OCI-LY7 (cell line): ENCODE results near the gene TMEM109. TPM values are rescaled to one million over a fixed set of nuclear protein-coding genes. Genes with fewer than 3 reads are reported as not detected.

Source experiments
- BruUV-seq: library from RNA; stranded (reverse); fragments of 400-500 nt; replicated peaks from 2 replicates; lab custom pipeline; 2021; lab: Mats Ljungman, UMichigan
- CTCF ChIA-PET: fragments of 300-600 bp; sonication (Branson Sonifier 250); formaldehyde crosslinking; loops from one replicate; lab custom pipeline; 2022; ENCODE audit warnings: antibody characterized with exemption; ENCODE audit not compliant: unreplicated experiment; lab: Charles Lee
- POLR2A ChIA-PET: fragments of 300-600 bp; sonication (Branson Sonifier 250); formaldehyde crosslinking; loops from one replicate; lab custom pipeline; 2022; ENCODE audit warnings: antibody characterized with exemption; lab: Charles Lee
- DNase-seq: peaks from one replicate; pipeline ENCODE4 v3.0.0-alpha.2; 2015; ENCODE audit warnings: low spot score
- H2AFZ ChIP-seq: fragments of 200-600 bp; sonication (generic), shearing (Covaris generic); 2 replicates; pipeline ENCODE4 v1.6.1; 2014; ENCODE audit warnings: mild to moderate bottlenecking, antibody characterized with exemption, low read length, moderate library complexity
- H3K27ac ChIP-seq: fragments of 200-600 bp; sonication (generic); 2 replicates; pipeline ENCODE4 v1.5.1; 2014; ENCODE audit warnings: mixed run types, low read depth, mild to moderate bottlenecking, moderate library complexity, low read length, inconsistent platforms; ENCODE audit not compliant: poor library complexity, severe bottlenecking
- H3K36me3 ChIP-seq: fragments of 200-600 bp; sonication (generic); 2 replicates; pipeline ENCODE4 v1.6.1; 2014; ENCODE audit warnings: mild to moderate bottlenecking, antibody characterized with exemption, low read length, moderate library complexity, mixed read lengths; ENCODE audit not compliant: insufficient read depth
- H3K4me1 ChIP-seq: fragments of 200-600 bp; sonication (generic); 2 replicates; pipeline ENCODE4 v1.5.1; 2014; ENCODE audit warnings: mild to moderate bottlenecking, low read length; ENCODE audit not compliant: insufficient read depth, poor library complexity, severe bottlenecking
- H3K4me2 ChIP-seq: fragments of 200-600 bp; sonication (generic); 2 replicates; pipeline ENCODE4 v1.6.1; 2014; ENCODE audit warnings: mild to moderate bottlenecking, low read length
- H3K4me3 ChIP-seq: fragments of 200-600 bp; sonication (generic); 2 replicates; pipeline ENCODE4 v1.5.1; 2014; ENCODE audit warnings: mild to moderate bottlenecking, low read depth, low read length; ENCODE audit not compliant: poor library complexity, severe bottlenecking
- H3K79me2 ChIP-seq: fragments of 200-600 bp; sonication (generic); 2 replicates; pipeline ENCODE4 v1.6.1; 2016; ENCODE audit warnings: low read depth, mild to moderate bottlenecking, low read length, moderate library complexity, mixed read lengths; ENCODE audit not compliant: insufficient read depth
- H3K9me2 ChIP-seq: fragments of 200-600 bp; sonication (generic); 2 replicates; pipeline ENCODE4 v1.6.1; 2016; ENCODE audit warnings: mild to moderate bottlenecking, low read length, mixed read lengths; ENCODE audit not compliant: insufficient read depth
- H3K9me3 ChIP-seq: fragments of 200-600 bp; sonication (generic); 2 replicates; pipeline ENCODE4 v1.6.1; 2014; ENCODE audit warnings: mild to moderate bottlenecking, mixed run types, low read length, mixed read lengths
- H4K20me1 ChIP-seq: fragments of 200-600 bp; sonication (generic); 2 replicates; pipeline ENCODE4 v1.6.1; 2014; ENCODE audit warnings: mild to moderate bottlenecking, antibody characterized with exemption, low read length, moderate library complexity, mixed read lengths; ENCODE audit not compliant: insufficient read depth
- EZH2phosphoT487 ChIP-seq: fragments of 200-600 bp; sonication (generic); IDR thresholded peaks from 2 replicates; pipeline ENCODE4 v1.6.1; 2018; ENCODE audit warnings: low read depth, borderline replicate concordance, mild to moderate bottlenecking, mixed run types, antibody characterized with exemption, low read length, moderate library complexity, mixed read lengths
- intact Hi-C: fragments of 100-400 bp; cut with micrococcal nuclease; formaldehyde crosslinking; loops from one replicate; pipeline ENCODE4 v1.10.0; 2022; ENCODE audit not compliant: unreplicated experiment
- total RNA-seq, 2 experiments: library from RNA; depleted of rRNA in 1 of 2; stranded (reverse); fragments of >200 nt in 1 of 2; shearing (Covaris generic) in 1 of 2; gene quantifications; 2 replicates each; pipeline ENCODE4 v1.2.3, GENCODE V29; 2014 to 2022
- TF ChIP-seq, protein P1 (sequence below): fragments of 200-600 bp; sonication (generic); conservative IDR thresholded peaks from 2 replicates; pipeline ENCODE4 v1.5.1; 2014; ENCODE audit warnings: mild to moderate bottlenecking, antibody characterized with exemption, low read length, moderate library complexity, mixed read lengths

TMEM109 gene
- total RNA-seq, 2 experiments from 2014 or later: 57.0 to 67.8 TPM

DNA sequence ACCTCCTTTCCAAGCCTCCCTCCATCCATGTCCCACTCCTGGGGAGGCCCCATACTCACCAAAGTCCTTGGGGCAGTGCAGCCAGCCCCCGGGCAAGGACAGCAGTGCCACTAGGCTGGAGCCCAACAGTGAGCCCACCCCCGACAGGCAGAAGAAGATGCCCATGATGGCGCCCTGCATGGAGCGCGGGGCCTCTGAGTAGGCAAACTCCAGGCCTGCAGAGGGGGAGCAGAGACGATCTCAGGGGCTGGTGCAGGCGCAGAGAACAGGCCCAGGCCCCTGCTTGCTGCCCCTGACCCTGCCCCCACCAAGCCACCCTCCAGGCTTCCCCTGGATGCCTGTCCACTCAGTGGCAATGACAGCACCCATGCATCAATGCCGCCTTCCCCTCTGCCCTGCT is 23.9 kb downstream of the TMEM109 start:
- no peak overlapping the region for H3K27ac ChIP-seq
- no peaks in the 10 kb centered on the region for H4K20me1 ChIP-seq
- peaks cover 16% of the 10 kb centered on the region; the same call in 1 of the 2 replicates for H3K36me3 ChIP-seq
- no peaks in the 10 kb centered on the region for H3K79me2 ChIP-seq
- no peak for DNase-seq
- CTCF ChIA-PET: no interaction called here
- H3K4me2 ChIP-seq: no peak overlapping the region
- intact Hi-C loops: no loop called here
- H3K9me2 ChIP-seq: no peaks in the 10 kb centered on the region
- no TSS peak for BruUV-seq
- no peak overlapping the region for H2AFZ ChIP-seq
- peaks cover 31% of the 10 kb centered on the region for H3K4me1 ChIP-seq
- POLR2A ChIA-PET: no interaction called here
- TF ChIP-seq, protein P1, sequence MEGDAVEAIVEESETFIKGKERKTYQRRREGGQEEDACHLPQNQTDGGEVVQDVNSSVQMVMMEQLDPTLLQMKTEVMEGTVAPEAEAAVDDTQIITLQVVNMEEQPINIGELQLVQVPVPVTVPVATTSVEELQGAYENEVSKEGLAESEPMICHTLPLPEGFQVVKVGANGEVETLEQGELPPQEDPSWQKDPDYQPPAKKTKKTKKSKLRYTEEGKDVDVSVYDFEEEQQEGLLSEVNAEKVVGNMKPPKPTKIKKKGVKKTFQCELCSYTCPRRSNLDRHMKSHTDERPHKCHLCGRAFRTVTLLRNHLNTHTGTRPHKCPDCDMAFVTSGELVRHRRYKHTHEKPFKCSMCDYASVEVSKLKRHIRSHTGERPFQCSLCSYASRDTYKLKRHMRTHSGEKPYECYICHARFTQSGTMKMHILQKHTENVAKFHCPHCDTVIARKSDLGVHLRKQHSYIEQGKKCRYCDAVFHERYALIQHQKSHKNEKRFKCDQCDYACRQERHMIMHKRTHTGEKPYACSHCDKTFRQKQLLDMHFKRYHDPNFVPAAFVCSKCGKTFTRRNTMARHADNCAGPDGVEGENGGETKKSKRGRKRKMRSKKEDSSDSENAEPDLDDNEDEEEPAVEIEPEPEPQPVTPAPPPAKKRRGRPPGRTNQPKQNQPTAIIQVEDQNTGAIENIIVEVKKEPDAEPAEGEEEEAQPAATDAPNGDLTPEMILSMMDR: no peak
- no peak for TF ChIP-seq EZH2phosphoT487
- no peak overlapping the region for H3K4me3 ChIP-seq
- no peaks in the 10 kb centered on the region for H3K9me3 ChIP-seq

DNA sequence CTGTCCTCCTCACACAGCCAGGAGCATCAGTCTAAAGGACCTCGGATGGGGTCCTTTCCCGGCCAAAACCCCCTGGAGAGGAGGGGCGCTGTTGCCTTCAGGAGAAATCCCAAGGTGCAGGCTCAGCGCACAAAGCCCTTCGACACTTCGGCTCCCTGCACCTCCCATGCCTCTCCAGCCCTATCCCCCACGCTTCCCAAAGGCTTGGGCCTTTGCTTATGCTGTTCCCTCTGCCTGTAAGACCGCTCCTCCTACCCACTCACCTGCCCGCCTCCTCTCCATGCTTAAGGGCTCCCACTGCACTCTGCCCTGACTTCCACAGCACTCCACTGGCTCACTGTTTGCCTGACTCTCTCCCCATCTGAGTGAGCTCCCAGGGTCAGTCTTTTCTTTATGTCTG is 24.5 kb downstream of the TMEM109 start:
- no peak for DNase-seq
- CTCF ChIA-PET: no interaction called here
- H2AFZ ChIP-seq: no peak overlapping the region
- POLR2A ChIA-PET: no interaction called here
- H3K4me3 ChIP-seq: no peak overlapping the region
- peaks cover 20% of the 10 kb centered on the region; the same call in 1 of the 2 replicates for H3K36me3 ChIP-seq
- no peaks in the 10 kb centered on the region for H3K9me2 ChIP-seq
- H3K27ac ChIP-seq: no peak overlapping the region
- H3K79me2 ChIP-seq: no peaks in the 10 kb centered on the region
- no peaks in the 10 kb centered on the region for H3K9me3 ChIP-seq
- no peaks in the 10 kb centered on the region for H4K20me1 ChIP-seq
- BruUV-seq: no TSS peak
- TF ChIP-seq, protein P1: no peak
- no peak for TF ChIP-seq EZH2phosphoT487
- intact Hi-C loops: no loop called here
- H3K4me2 ChIP-seq: no peak overlapping the region
- peaks cover 24% of the 10 kb centered on the region for H3K4me1 ChIP-seq

DNA sequence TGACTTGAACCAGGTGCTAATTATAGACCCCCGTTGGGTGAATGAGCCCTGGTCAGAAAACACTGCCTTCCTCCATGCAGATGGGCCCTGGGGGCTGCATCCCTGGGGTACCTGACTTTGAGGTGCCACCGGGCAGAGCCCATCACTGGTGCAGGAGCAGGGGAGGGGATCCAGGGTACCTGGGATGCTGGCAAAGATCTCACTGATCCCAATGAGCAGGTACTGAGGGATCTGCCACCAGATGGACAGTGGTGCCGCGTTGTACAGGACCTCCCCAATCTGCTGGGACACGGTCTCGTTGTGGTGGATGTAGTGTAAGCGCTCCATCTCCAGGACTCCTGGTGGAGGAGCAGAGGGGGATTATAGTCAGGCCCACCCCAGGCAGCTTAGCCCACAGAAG is 25.3 kb downstream of the TMEM109 start:
- Histone ChIP-seq H3K4me1 (peaks cover 21% of the 10 kb centered on the region), H3K27ac (no peak overlapping the region), H3K9me2 (no peaks in the 10 kb centered on the region), H3K79me2 (no peaks in the 10 kb centered on the region), H3K4me2 (no peak overlapping the region), H3K9me3 (no peaks in the 10 kb centered on the region), H2AFZ (no peak overlapping the region), H3K36me3 (peaks cover 20% of the 10 kb centered on the region; the same call in 1 of the 2 replicates), H3K4me3 (no peak overlapping the region), H4K20me1 (no peaks in the 10 kb centered on the region)
- intact Hi-C loops: no loop called here
- no TSS peak for BruUV-seq
- ChIA-PET CTCF (interaction anchor here (1.9 kb wide), 1 partner anchor 11 kb away, joined by 5 read pairs; no protein-coding TSS in a partner anchor), POLR2A (interaction anchor here (0.6 to 1.8 kb wide), 2 partner anchors 11 to 30 kb away, joined by 3 to 6 read pairs; no protein-coding TSS in a partner anchor)
- DNase-seq: no peak
- TF ChIP-seq, protein P1: no peak
